SK-N-SH treated with all-trans-retinoic acid at 6 μM for 48 hours (cell line): ENCODE results near the gene TNNI2.

Experiments
- ATAC-seq: fragments of 200-7000 bp; cut with Tn5 transposase; 3 replicates; pipeline ENCODE4 v1.9.1; 2020; ENCODE audit warnings: mild to moderate bottlenecking, moderate library complexity
- ARNTL ChIP-seq: fragments of 450-650 bp; formaldehyde crosslinking; IDR thresholded peaks from 2 replicates; pipeline ENCODE4 v1.5.0; 2020; ENCODE audit warnings: low read depth, mild to moderate bottlenecking, moderate library complexity, borderline replicate concordance
- BACH2 ChIP-seq: fragments of 250-450 bp; sonication (Bioruptor Pico); IDR thresholded peaks from 2 replicates; pipeline ENCODE4 v1.9.0; 2021; ENCODE audit warnings: mild to moderate bottlenecking, borderline replicate concordance
- ESRRG ChIP-seq: fragments of 250-450 bp; sonication (Bioruptor Pico); IDR thresholded peaks from 2 replicates; pipeline ENCODE4 v1.6.1; 2021; ENCODE audit warnings: mild to moderate bottlenecking
- GLIS3 ChIP-seq: fragments of 250-450 bp; sonication (Bioruptor Pico); IDR thresholded peaks from 2 replicates; pipeline ENCODE4 v1.5.0; 2020; ENCODE audit warnings: mild to moderate bottlenecking, moderate library complexity
- ISL1 ChIP-seq: fragments of 250-450 bp; sonication (Bioruptor Pico); IDR thresholded peaks from 2 replicates; pipeline ENCODE4 v2.1.2; 2022; ENCODE audit warnings: mild to moderate bottlenecking, moderate library complexity
- PPARA ChIP-seq: fragments of 250-450 bp; sonication (Bioruptor Pico); IDR thresholded peaks from 2 replicates; pipeline ENCODE4 v1.5.0; 2020; ENCODE audit warnings: mild to moderate bottlenecking, borderline replicate concordance
- RARB ChIP-seq: fragments of 250-450 bp; sonication (Bioruptor Pico); IDR thresholded peaks from 2 replicates; pipeline ENCODE4 v1.8.0; 2021; ENCODE audit warnings: mild to moderate bottlenecking, moderate library complexity
- SNAI2 ChIP-seq: fragments of 250-450 bp; sonication (Bioruptor Pico); IDR thresholded peaks from 2 replicates; pipeline ENCODE4 v1.5.0; 2020; ENCODE audit warnings: mild to moderate bottlenecking, moderate library complexity
- ZC3H10 ChIP-seq: fragments of 250-450 bp; sonication (Bioruptor Pico); IDR thresholded peaks from 2 replicates; pipeline ENCODE4 v1.5.1; 2021; ENCODE audit warnings: mild to moderate bottlenecking, moderate library complexity
- ZFP3 ChIP-seq: fragments of 250-450 bp; sonication (Bioruptor Pico); IDR thresholded peaks from 2 replicates; pipeline ENCODE4 v1.5.0; 2020; ENCODE audit warnings: mild to moderate bottlenecking, moderate library complexity
- ZFP30 ChIP-seq: fragments of 450-650 bp; formaldehyde crosslinking; IDR thresholded peaks from 2 replicates; pipeline ENCODE4 v1.5.0; 2022; ENCODE audit warnings: mild to moderate bottlenecking, moderate library complexity
- ZNF565 ChIP-seq: fragments of 450-650 bp; formaldehyde crosslinking; conservative IDR thresholded peaks from 2 replicates; pipeline ENCODE4 v1.5.0; 2020; ENCODE audit warnings: low read depth, mild to moderate bottlenecking, moderate library complexity
- ZNF70 ChIP-seq: fragments of 450-650 bp; formaldehyde crosslinking; IDR thresholded peaks from 2 replicates; pipeline ENCODE4 v1.5.0; 2020; ENCODE audit warnings: mild to moderate bottlenecking, moderate library complexity
- ZNF8 ChIP-seq: fragments of 450-650 bp; formaldehyde crosslinking; IDR thresholded peaks from 2 replicates; pipeline ENCODE4 v1.5.0; 2020; ENCODE audit warnings: mild to moderate bottlenecking, moderate library complexity
- TF ChIP-seq, protein P1 (sequence below): fragments of 250-450 bp; sonication (Bioruptor Pico); IDR thresholded peaks from 2 replicates; pipeline ENCODE4 v1.8.0; 2021; ENCODE audit warnings: low read depth, mild to moderate bottlenecking, moderate library complexity, borderline replicate concordance
- TF ChIP-seq, protein P2 (sequence below): fragments of 250-450 bp; sonication (Bioruptor Pico); IDR thresholded peaks from 2 replicates; pipeline ENCODE4 v1.5.1; 2021; ENCODE audit warnings: mild to moderate bottlenecking, moderate library complexity
- TF ChIP-seq, protein P3 (sequence below): fragments of 250-450 bp; sonication (Bioruptor Pico); IDR thresholded peaks from 2 replicates; pipeline ENCODE4 v1.8.0; 2020; ENCODE audit warnings: mild to moderate bottlenecking, moderate library complexity, borderline replicate concordance
- TF ChIP-seq, protein P4 (sequence below): fragments of 250-450 bp; sonication (Bioruptor Pico); IDR thresholded peaks from 2 replicates; pipeline ENCODE4 v1.5.0; 2020; ENCODE audit warnings: mild to moderate bottlenecking, moderate library complexity
- TF ChIP-seq, protein P5 (sequence below): fragments of 250-450 bp; sonication (Bioruptor Pico); IDR thresholded peaks from 2 replicates; pipeline ENCODE4 v1.5.1; 2020; ENCODE audit warnings: low read depth, mild to moderate bottlenecking, moderate library complexity

The TNNI2 gene

DNA sequence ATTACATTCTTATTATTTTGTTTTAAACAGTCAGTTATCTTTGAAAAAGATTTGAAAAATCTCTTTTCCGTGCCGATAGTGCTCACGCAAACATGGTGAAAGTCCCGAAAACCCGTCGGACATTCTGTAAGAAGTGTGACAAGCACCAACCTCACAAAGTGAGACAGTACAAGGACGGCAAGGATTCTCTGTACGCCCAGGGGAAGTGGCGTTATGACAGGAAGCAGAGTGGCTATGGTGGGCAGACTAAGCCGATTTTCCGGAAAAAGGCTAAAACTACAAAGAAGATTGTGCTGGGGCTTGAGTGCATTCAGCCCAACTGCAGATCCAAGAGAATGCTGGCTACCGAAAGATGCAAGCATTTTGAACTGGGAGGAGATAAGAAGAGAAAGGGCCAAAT lies 46.3 kb upstream of the TNNI2 start:
- no peak for ATAC-seq
- no peak for TF ChIP-seq ZC3H10 (CRISPR knock-in tag)
- TF ChIP-seq, protein P1, sequence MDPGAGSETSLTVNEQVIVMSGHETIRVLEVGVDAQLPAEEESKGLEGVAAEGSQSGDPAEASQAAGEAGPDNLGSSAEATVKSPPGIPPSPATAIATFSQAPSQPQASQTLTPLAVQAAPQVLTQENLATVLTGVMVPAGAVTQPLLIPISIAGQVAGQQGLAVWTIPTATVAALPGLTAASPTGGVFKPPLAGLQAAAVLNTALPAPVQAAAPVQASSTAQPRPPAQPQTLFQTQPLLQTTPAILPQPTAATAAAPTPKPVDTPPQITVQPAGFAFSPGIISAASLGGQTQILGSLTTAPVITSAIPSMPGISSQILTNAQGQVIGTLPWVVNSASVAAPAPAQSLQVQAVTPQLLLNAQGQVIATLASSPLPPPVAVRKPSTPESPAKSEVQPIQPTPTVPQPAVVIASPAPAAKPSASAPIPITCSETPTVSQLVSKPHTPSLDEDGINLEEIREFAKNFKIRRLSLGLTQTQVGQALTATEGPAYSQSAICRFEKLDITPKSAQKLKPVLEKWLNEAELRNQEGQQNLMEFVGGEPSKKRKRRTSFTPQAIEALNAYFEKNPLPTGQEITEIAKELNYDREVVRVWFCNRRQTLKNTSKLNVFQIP (CRISPR knock-in tag), result no peak
- TF ChIP-seq, protein P2, sequence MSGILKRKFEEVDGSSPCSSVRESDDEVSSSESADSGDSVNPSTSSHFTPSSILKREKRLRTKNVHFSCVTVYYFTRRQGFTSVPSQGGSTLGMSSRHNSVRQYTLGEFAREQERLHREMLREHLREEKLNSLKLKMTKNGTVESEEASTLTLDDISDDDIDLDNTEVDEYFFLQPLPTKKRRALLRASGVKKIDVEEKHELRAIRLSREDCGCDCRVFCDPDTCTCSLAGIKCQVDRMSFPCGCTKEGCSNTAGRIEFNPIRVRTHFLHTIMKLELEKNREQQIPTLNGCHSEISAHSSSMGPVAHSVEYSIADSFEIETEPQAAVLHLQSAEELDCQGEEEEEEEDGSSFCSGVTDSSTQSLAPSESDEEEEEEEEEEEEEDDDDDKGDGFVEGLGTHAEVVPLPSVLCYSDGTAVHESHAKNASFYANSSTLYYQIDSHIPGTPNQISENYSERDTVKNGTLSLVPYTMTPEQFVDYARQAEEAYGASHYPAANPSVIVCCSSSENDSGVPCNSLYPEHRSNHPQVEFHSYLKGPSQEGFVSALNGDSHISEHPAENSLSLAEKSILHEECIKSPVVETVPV, result no peak

DNA sequence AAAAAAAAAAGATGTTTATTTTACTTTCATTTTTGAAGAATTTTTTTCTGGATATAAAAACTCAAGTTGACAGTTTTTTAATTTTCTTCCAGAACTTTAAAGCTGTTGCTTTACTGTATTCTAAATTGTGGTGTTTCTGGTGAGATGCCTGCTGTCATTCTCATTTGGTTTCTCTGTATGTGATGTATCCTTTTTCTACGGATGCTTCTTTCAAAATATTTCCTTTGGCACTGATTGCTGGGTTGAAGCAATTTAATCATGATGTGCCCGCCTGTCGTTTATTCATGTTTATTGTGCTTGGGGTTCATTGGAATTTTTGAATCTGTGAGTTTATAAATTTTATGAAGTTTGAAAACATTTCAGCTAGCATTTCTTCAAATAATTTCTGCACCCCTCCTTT lies 45.7 kb upstream of the TNNI2 start:
- TF ChIP-seq ZFP3 (CRISPR knock-in tag), result no peak
- TF ChIP-seq ZNF8 (CRISPR knock-in tag), result no peak
- TF ChIP-seq, all 23 proteins: peak for 0
- ATAC-seq, result no peak

DNA sequence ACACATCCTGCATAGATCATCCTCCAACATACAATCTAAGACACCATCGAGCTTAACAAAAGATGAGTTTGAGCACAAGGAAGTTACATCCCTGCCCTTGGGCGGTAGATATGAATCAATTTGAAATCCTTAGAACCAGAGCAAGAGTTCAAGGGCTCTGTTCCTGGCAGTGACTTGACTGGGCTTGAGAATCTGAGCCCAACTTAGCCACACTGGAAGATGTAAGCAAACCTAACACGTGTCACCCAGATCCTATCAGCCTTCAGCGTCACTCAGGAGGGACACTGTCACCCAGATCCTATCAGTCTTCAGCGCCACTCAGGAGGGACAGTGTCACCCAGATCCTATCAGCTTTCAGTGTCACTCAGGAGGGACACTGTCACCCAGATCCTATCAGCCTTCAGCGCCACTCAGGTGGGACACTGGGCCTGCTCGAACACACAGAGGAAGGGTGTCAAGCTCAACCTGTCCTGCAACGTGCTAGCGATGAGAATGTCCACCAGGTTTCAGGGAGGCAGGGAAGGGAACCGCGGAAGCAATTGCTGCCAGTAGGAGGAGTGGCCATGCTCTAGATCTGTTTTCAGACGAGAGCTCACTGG lies 42.3 kb upstream of the TNNI2 start:
- TF ChIP-seq RARB (CRISPR knock-in tag) (no peak), ZNF8 (CRISPR knock-in tag) (no peak)
- TF ChIP-seq, protein P3, sequence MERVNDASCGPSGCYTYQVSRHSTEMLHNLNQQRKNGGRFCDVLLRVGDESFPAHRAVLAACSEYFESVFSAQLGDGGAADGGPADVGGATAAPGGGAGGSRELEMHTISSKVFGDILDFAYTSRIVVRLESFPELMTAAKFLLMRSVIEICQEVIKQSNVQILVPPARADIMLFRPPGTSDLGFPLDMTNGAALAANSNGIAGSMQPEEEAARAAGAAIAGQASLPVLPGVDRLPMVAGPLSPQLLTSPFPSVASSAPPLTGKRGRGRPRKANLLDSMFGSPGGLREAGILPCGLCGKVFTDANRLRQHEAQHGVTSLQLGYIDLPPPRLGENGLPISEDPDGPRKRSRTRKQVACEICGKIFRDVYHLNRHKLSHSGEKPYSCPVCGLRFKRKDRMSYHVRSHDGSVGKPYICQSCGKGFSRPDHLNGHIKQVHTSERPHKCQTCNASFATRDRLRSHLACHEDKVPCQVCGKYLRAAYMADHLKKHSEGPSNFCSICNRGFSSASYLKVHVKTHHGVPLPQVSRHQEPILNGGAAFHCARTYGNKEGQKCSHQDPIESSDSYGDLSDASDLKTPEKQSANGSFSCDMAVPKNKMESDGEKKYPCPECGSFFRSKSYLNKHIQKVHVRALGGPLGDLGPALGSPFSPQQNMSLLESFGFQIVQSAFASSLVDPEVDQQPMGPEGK (CRISPR knock-in tag), result no peak
- no peak; the same call in 2 of the 3 replicates for ATAC-seq

DNA sequence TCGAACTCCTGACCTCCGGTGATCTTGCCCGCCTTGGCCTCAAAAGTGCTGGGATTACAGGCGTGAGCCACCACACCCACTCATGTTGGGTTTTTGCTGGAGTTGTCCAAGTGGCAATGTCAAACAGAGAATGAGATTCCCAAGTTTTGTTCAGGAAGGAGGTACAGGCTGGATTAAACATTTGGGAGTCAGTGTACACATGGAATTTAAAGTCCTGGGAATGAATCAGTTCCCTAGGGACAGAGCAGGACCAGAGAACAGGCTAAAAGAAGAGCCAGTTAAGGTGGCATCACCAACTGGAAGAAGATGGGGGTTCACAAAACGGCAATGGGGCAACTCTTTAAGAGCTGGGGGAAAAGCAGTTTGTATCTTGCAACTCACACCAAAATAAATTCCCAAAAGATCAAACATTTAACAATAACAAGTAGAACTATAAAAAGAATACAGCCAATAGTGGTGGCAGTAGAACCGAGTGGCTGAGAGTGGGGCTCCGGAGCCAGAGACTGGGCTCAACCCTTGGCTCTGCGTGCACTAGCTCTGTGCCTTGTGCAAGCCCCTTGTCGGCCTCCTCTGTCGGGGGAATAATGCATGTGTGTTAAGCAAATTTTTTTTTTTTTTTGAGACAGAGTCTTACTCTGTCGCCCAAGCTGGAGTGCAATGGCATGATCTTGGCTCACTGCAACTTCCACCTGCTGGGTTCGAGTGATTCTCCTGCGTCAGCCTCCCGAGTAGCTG lies 41.2 kb upstream of the TNNI2 start:
- ATAC-seq, result no peak
- no peak for TF ChIP-seq ZNF70 (CRISPR knock-in tag)
- no peak for TF ChIP-seq ZC3H10 (CRISPR knock-in tag)
- TF ChIP-seq SNAI2 (CRISPR knock-in tag), result no peak
- TF ChIP-seq, protein P2, result no peak
- no peak for TF ChIP-seq ISL1 (CRISPR knock-in tag)
- TF ChIP-seq, protein P4, sequence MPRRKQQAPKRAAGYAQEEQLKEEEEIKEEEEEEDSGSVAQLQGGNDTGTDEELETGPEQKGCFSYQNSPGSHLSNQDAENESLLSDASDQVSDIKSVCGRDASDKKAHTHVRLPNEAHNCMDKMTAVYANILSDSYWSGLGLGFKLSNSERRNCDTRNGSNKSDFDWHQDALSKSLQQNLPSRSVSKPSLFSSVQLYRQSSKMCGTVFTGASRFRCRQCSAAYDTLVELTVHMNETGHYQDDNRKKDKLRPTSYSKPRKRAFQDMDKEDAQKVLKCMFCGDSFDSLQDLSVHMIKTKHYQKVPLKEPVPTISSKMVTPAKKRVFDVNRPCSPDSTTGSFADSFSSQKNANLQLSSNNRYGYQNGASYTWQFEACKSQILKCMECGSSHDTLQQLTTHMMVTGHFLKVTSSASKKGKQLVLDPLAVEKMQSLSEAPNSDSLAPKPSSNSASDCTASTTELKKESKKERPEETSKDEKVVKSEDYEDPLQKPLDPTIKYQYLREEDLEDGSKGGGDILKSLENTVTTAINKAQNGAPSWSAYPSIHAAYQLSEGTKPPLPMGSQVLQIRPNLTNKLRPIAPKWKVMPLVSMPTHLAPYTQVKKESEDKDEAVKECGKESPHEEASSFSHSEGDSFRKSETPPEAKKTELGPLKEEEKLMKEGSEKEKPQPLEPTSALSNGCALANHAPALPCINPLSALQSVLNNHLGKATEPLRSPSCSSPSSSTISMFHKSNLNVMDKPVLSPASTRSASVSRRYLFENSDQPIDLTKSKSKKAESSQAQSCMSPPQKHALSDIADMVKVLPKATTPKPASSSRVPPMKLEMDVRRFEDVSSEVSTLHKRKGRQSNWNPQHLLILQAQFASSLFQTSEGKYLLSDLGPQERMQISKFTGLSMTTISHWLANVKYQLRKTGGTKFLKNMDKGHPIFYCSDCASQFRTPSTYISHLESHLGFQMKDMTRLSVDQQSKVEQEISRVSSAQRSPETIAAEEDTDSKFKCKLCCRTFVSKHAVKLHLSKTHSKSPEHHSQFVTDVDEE (CRISPR knock-in tag), result no peak
- no peak for TF ChIP-seq BACH2 (CRISPR knock-in tag)
- no peak for TF ChIP-seq ESRRG (CRISPR knock-in tag)
- TF ChIP-seq RARB (CRISPR knock-in tag), result no peak
- TF ChIP-seq, protein P5, sequence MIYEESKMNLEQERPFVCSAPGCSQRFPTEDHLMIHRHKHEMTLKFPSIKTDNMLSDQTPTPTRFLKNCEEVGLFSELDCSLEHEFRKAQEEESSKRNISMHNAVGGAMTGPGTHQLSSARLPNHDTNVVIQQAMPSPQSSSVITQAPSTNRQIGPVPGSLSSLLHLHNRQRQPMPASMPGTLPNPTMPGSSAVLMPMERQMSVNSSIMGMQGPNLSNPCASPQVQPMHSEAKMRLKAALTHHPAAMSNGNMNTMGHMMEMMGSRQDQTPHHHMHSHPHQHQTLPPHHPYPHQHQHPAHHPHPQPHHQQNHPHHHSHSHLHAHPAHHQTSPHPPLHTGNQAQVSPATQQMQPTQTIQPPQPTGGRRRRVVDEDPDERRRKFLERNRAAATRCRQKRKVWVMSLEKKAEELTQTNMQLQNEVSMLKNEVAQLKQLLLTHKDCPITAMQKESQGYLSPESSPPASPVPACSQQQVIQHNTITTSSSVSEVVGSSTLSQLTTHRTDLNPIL (CRISPR knock-in tag), result no peak
- TF ChIP-seq, protein P3 (CRISPR knock-in tag), result no peak
- TF ChIP-seq ZFP3 (CRISPR knock-in tag), result no peak
- no peak for TF ChIP-seq ZFP30 (CRISPR knock-in tag)
- TF ChIP-seq GLIS3 (CRISPR knock-in tag), result no peak
- no peak for TF ChIP-seq ARNTL (CRISPR knock-in tag)
- no peak for TF ChIP-seq PPARA
- no peak for TF ChIP-seq ZNF565
- no peak for TF ChIP-seq ZNF8 (CRISPR knock-in tag)
- TF ChIP-seq, protein P1 (CRISPR knock-in tag), result no peak
